OCI-LY7 (cell line): ENCODE results near the gene CFAP74. TPM values are rescaled to one million over a fixed set of nuclear protein-coding genes. Genes with fewer than 3 reads are reported as not detected.
A peak's percentile ranks its signal among the peaks of the same experiment; 100 is the strongest.

ENCODE experiments used
- BruUV-seq: library from RNA; stranded (reverse); fragments of 400-500 nt; replicated peaks from 2 replicates; lab custom pipeline; 2021; lab: Mats Ljungman, UMichigan
- CTCF ChIA-PET: fragments of 300-600 bp; sonication (Branson Sonifier 250); formaldehyde crosslinking; loops from one replicate; lab custom pipeline; 2022; ENCODE audit warnings: antibody characterized with exemption; ENCODE audit not compliant: unreplicated experiment; lab: Charles Lee
- POLR2A ChIA-PET: fragments of 300-600 bp; sonication (Branson Sonifier 250); formaldehyde crosslinking; loops from one replicate; lab custom pipeline; 2022; ENCODE audit warnings: antibody characterized with exemption; lab: Charles Lee
- DNase-seq: peaks from one replicate; pipeline ENCODE4 v3.0.0-alpha.2; 2015; ENCODE audit warnings: low spot score
- H2AFZ ChIP-seq: fragments of 200-600 bp; sonication (generic), shearing (Covaris generic); 2 replicates; pipeline ENCODE4 v1.6.1; 2014; ENCODE audit warnings: mild to moderate bottlenecking, antibody characterized with exemption, low read length, moderate library complexity
- H3K27ac ChIP-seq: fragments of 200-600 bp; sonication (generic); 2 replicates; pipeline ENCODE4 v1.5.1; 2014; ENCODE audit warnings: mixed run types, low read depth, mild to moderate bottlenecking, moderate library complexity, low read length, inconsistent platforms; ENCODE audit not compliant: poor library complexity, severe bottlenecking
- H3K36me3 ChIP-seq: fragments of 200-600 bp; sonication (generic); 2 replicates; pipeline ENCODE4 v1.6.1; 2014; ENCODE audit warnings: mild to moderate bottlenecking, antibody characterized with exemption, low read length, moderate library complexity, mixed read lengths; ENCODE audit not compliant: insufficient read depth
- H3K4me1 ChIP-seq: fragments of 200-600 bp; sonication (generic); 2 replicates; pipeline ENCODE4 v1.5.1; 2014; ENCODE audit warnings: mild to moderate bottlenecking, low read length; ENCODE audit not compliant: insufficient read depth, poor library complexity, severe bottlenecking
- H3K4me2 ChIP-seq: fragments of 200-600 bp; sonication (generic); 2 replicates; pipeline ENCODE4 v1.6.1; 2014; ENCODE audit warnings: mild to moderate bottlenecking, low read length
- H3K4me3 ChIP-seq: fragments of 200-600 bp; sonication (generic); 2 replicates; pipeline ENCODE4 v1.5.1; 2014; ENCODE audit warnings: mild to moderate bottlenecking, low read depth, low read length; ENCODE audit not compliant: poor library complexity, severe bottlenecking
- H3K79me2 ChIP-seq: fragments of 200-600 bp; sonication (generic); 2 replicates; pipeline ENCODE4 v1.6.1; 2016; ENCODE audit warnings: low read depth, mild to moderate bottlenecking, low read length, moderate library complexity, mixed read lengths; ENCODE audit not compliant: insufficient read depth
- H3K9me2 ChIP-seq: fragments of 200-600 bp; sonication (generic); 2 replicates; pipeline ENCODE4 v1.6.1; 2016; ENCODE audit warnings: mild to moderate bottlenecking, low read length, mixed read lengths; ENCODE audit not compliant: insufficient read depth
- H3K9me3 ChIP-seq: fragments of 200-600 bp; sonication (generic); 2 replicates; pipeline ENCODE4 v1.6.1; 2014; ENCODE audit warnings: mild to moderate bottlenecking, mixed run types, low read length, mixed read lengths
- H4K20me1 ChIP-seq: fragments of 200-600 bp; sonication (generic); 2 replicates; pipeline ENCODE4 v1.6.1; 2014; ENCODE audit warnings: mild to moderate bottlenecking, antibody characterized with exemption, low read length, moderate library complexity, mixed read lengths; ENCODE audit not compliant: insufficient read depth
- EZH2phosphoT487 ChIP-seq: fragments of 200-600 bp; sonication (generic); IDR thresholded peaks from 2 replicates; pipeline ENCODE4 v1.6.1; 2018; ENCODE audit warnings: low read depth, borderline replicate concordance, mild to moderate bottlenecking, mixed run types, antibody characterized with exemption, low read length, moderate library complexity, mixed read lengths
- intact Hi-C: fragments of 100-400 bp; cut with micrococcal nuclease; formaldehyde crosslinking; loops from one replicate; pipeline ENCODE4 v1.10.0; 2022; ENCODE audit not compliant: unreplicated experiment
- total RNA-seq, 2 experiments: library from RNA; depleted of rRNA in 1 of 2; stranded (reverse); fragments of >200 nt in 1 of 2; shearing (Covaris generic) in 1 of 2; gene quantifications; 2 replicates each; pipeline ENCODE4 v1.2.3, GENCODE V29; 2014 to 2022
- TF ChIP-seq, protein P1 (sequence below): fragments of 200-600 bp; sonication (generic); conservative IDR thresholded peaks from 2 replicates; pipeline ENCODE4 v1.5.1; 2014; ENCODE audit warnings: mild to moderate bottlenecking, antibody characterized with exemption, low read length, moderate library complexity, mixed read lengths

Gene CFAP74
- total RNA-seq, 2 experiments from 2014 or later, result not detected

- Histone ChIP-seq H3K9me3 (no peaks in the 10 kb centered on the region), H3K4me2 (peak overlapping the region; percentile 83), H3K4me1 (peaks cover 12% of the 10 kb centered on the region), H3K36me3 (no peaks in the 10 kb centered on the region), H2AFZ (peak overlapping the region; percentile 62; the same call in 1 of the 2 replicates), H4K20me1 (no peaks in the 10 kb centered on the region), H3K4me3 (peak overlapping the region; percentile 70), H3K79me2 (no peaks in the 10 kb centered on the region), H3K9me2 (no peaks in the 10 kb centered on the region), H3K27ac (no peak overlapping the region)
- intact Hi-C loops, result loop anchor here (2.0 kb wide), 1 partner anchor 215 kb away; no protein-coding TSS in a partner anchor
- no peak for DNase-seq
- POLR2A ChIA-PET, result no interaction called here
- CTCF ChIA-PET, result no interaction called here
- no TSS peak for BruUV-seq
- no peak for TF ChIP-seq EZH2phosphoT487
- TF ChIP-seq, protein P1, sequence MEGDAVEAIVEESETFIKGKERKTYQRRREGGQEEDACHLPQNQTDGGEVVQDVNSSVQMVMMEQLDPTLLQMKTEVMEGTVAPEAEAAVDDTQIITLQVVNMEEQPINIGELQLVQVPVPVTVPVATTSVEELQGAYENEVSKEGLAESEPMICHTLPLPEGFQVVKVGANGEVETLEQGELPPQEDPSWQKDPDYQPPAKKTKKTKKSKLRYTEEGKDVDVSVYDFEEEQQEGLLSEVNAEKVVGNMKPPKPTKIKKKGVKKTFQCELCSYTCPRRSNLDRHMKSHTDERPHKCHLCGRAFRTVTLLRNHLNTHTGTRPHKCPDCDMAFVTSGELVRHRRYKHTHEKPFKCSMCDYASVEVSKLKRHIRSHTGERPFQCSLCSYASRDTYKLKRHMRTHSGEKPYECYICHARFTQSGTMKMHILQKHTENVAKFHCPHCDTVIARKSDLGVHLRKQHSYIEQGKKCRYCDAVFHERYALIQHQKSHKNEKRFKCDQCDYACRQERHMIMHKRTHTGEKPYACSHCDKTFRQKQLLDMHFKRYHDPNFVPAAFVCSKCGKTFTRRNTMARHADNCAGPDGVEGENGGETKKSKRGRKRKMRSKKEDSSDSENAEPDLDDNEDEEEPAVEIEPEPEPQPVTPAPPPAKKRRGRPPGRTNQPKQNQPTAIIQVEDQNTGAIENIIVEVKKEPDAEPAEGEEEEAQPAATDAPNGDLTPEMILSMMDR, result no peak
These were observed 85.3 kb downstream of the CFAP74 start for GRCh38 chr1:1917995-1918900.

GRCh38 chr1:1917304-1917976 lies 86.1 kb downstream of the CFAP74 start:
- Histone ChIP-seq H3K27ac (no peak overlapping the region), H3K9me3 (no peaks in the 10 kb centered on the region), H4K20me1 (no peaks in the 10 kb centered on the region), H3K36me3 (no peaks in the 10 kb centered on the region), H3K4me1 (peaks cover 12% of the 10 kb centered on the region), H3K4me3 (no peak overlapping the region), H2AFZ (no peak overlapping the region), H3K4me2 (no peak overlapping the region), H3K9me2 (no peaks in the 10 kb centered on the region), H3K79me2 (no peaks in the 10 kb centered on the region)
- no peak for DNase-seq
- BruUV-seq, result no TSS peak
- intact Hi-C loops, result no loop called here
- POLR2A ChIA-PET, result no interaction called here
- CTCF ChIA-PET, result no interaction called here
- TF ChIP-seq, protein P1, result no peak
- TF ChIP-seq EZH2phosphoT487, result no peak
